Measurements from ENCODE around the gene ANOS1.
"Not testable (repeated sequence)": the region's sequence is repeated elsewhere in the genome, so short reads cannot be mapped to it uniquely, and the experiment has no call there.

The ANOS1 gene

GRCh38 chrX:8500203-8500602, 231.7 kb downstream of the ANOS1 start:
- no peak for FAIRE-seq
- no peak for DNase-seq (ENCODE audit: insufficient read length, low spot score)
- TF ChIP-seq POLR2A (IDR thresholded peaks at IDR 0.05; ENCODE audit: low read depth, low read length), result no peak

DNA sequence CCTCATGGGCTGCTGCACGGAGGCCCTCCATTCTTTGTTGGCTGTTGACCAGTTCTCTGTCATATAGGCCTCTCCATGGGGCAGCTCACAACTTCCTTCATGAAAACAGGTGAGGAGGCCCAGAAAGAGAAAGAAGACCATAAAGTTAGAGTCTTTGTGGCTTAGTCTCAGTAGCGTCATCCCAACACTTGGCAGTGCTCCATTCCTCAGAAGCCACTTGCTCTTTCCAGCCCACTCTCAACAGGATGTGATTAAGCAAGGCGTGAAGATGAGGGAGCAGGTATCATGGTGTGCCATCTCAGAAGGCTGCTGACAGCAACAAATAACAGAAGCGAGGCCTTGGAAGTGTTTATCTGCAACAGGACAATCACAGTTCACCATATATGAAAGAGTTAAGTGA, 236.9 kb downstream of the ANOS1 start:
- FAIRE-seq; DNase-seq (ENCODE audit: insufficient read length, low spot score): not testable (repeated sequence)

DNA sequence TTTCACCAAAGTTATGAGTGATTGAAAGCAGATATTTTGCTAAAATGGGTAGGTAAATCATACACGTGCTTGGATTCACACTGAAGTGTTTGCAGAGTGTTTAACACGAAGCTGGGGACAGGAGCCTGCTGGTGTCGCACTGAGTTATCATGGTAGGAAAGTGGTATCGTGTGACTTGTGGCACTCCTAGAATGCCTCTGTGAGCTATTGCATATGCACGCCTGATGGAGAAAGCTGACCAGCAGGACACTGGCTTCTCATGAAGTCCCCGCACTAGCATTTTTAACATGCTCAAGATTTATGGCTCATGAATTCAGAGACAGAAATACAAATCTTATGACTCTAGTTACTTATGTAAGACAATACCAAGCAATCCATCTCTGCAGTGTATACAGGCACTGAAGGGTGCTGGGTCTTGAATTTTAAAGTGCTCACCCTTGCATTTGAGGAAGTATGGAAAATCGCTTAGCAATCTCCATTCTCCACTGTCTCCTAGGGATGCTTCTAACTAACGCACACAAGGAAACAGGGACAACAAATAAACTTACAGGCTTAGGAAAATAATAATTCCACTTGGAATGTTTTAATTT, 247.5 kb downstream of the ANOS1 start:
- FAIRE-seq (no peak), DNase-seq (ENCODE audit: insufficient read length, low spot score) (no peak)
- TF ChIP-seq POLR2A (IDR thresholded peaks at IDR 0.05; ENCODE audit: low read depth, low read length), result no peak

Data from H54 (cell line).